ENCODE measurements around the gene LHFPL3. TPM values are rescaled to one million over a fixed set of nuclear protein-coding genes. Genes with fewer than 3 reads are reported as not detected.

The LHFPL3 gene
- total and polyA plus RNA-seq, 2 experiments from 2014 or later: 0.24 TPM; not detected in 1

GRCh38 chr7:104656467-104656866 lies 328.1 kb downstream of the LHFPL3 start:
- Histone ChIP-seq H3K27me3 (ENCODE audit: insufficient read depth) (no peaks in the 10 kb centered on the region), H3K9me2 (ENCODE audit: insufficient read depth) (peaks cover under 1% of the 10 kb centered on the region; the same call in 1 of the 2 replicates), H4K20me1 (replicated peaks; ENCODE audit: insufficient read depth) (no peaks in the 10 kb centered on the region), H3K4me2 (no peak overlapping the region), H2AFZ (no peak overlapping the region; the same call in 1 of the 2 replicates), H3K79me2 (replicated peaks; ENCODE audit: insufficient read depth) (no peaks in the 10 kb centered on the region), H3K4me3 (no peak overlapping the region), H3F3A (replicated peaks; ENCODE audit: low read depth) (no peaks in the 10 kb centered on the region), H3K27ac (ENCODE audit: low read depth) (no peak overlapping the region), H3K4me1 (ENCODE audit: insufficient read depth) (no peaks in the 10 kb centered on the region), H3K36me3 (ENCODE audit: insufficient read depth) (no peaks in the 10 kb centered on the region)
- peaks cover 3% of the 10 kb centered on the region for H3K27me3 Mint-ChIP-seq (ENCODE audit: insufficient read depth, low read depth, poor library complexity)
- H3K4me3 Mint-ChIP-seq: no peak overlapping the region
- no peak overlapping the region for H3K27ac Mint-ChIP-seq
- peaks cover 4% of the 10 kb centered on the region; the same call in 2 of the 3 replicates for H3K4me1 Mint-ChIP-seq
- H3K9me3 Mint-ChIP-seq: no peaks in the 10 kb centered on the region
- H3K36me3 Mint-ChIP-seq (ENCODE audit: low read depth): no peaks in the 10 kb centered on the region
- DNase-seq (ENCODE audit: low spot score) (no peak), ATAC-seq (no peak)
- TF ChIP-seq CREB1 (CRISPR knock-in tag; IDR thresholded peaks at IDR 0.05; ENCODE audit: low read depth): no peak
- TF ChIP-seq, protein P1, sequence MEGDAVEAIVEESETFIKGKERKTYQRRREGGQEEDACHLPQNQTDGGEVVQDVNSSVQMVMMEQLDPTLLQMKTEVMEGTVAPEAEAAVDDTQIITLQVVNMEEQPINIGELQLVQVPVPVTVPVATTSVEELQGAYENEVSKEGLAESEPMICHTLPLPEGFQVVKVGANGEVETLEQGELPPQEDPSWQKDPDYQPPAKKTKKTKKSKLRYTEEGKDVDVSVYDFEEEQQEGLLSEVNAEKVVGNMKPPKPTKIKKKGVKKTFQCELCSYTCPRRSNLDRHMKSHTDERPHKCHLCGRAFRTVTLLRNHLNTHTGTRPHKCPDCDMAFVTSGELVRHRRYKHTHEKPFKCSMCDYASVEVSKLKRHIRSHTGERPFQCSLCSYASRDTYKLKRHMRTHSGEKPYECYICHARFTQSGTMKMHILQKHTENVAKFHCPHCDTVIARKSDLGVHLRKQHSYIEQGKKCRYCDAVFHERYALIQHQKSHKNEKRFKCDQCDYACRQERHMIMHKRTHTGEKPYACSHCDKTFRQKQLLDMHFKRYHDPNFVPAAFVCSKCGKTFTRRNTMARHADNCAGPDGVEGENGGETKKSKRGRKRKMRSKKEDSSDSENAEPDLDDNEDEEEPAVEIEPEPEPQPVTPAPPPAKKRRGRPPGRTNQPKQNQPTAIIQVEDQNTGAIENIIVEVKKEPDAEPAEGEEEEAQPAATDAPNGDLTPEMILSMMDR (conservative IDR thresholded peaks at IDR 0.05; ENCODE audit: low read depth in 2 of 2): no peak
- TF ChIP-seq, protein P2, sequence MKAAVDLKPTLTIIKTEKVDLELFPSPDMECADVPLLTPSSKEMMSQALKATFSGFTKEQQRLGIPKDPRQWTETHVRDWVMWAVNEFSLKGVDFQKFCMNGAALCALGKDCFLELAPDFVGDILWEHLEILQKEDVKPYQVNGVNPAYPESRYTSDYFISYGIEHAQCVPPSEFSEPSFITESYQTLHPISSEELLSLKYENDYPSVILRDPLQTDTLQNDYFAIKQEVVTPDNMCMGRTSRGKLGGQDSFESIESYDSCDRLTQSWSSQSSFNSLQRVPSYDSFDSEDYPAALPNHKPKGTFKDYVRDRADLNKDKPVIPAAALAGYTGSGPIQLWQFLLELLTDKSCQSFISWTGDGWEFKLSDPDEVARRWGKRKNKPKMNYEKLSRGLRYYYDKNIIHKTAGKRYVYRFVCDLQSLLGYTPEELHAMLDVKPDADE (IDR thresholded peaks at IDR 0.05): no peak

DNA sequence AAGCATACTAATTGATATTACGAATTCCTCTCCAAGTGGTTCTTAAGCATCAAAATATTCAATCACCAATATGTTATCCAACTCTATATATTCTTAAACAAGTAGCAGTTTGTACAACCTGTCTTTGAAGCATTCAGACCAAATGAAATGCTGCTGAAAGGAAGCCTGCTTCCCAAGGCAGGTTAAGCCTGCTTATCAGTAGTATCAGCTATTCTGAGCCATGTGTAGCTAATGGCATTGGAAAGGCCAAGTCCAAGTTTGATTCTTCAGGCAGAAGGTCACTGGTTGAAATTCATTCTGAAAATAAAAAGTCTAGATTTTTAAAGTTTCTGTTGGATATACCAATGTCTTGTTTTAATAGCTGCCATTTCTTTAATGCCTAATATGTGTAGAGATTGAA lies 328.7 kb downstream of the LHFPL3 start:
- H4K20me1 ChIP-seq (replicated peaks; ENCODE audit: insufficient read depth): no peaks in the 10 kb centered on the region
- peaks cover 4% of the 10 kb centered on the region; the same call in 1 of the 2 replicates for H3K9me2 ChIP-seq (ENCODE audit: insufficient read depth)
- Mint-ChIP-seq H3K36me3 (ENCODE audit: low read depth) (no peaks in the 10 kb centered on the region), H3K27ac (no peak overlapping the region), H3K4me1 (peaks cover 4% of the 10 kb centered on the region; the same call in 1 of the 3 replicates), H3K9me3 (no peaks in the 10 kb centered on the region), H3K27me3 (ENCODE audit: insufficient read depth, low read depth, poor library complexity) (peaks cover 3% of the 10 kb centered on the region), H3K4me3 (no peak overlapping the region)
- no peaks in the 10 kb centered on the region for H3K4me1 ChIP-seq (ENCODE audit: insufficient read depth)
- ATAC-seq: no peak
- H3K36me3 ChIP-seq (ENCODE audit: insufficient read depth): no peaks in the 10 kb centered on the region
- no peak overlapping the region for H3K27ac ChIP-seq (ENCODE audit: low read depth)
- no peak for DNase-seq (ENCODE audit: low spot score)
- H3K79me2 ChIP-seq (replicated peaks; ENCODE audit: insufficient read depth): no peaks in the 10 kb centered on the region
- H3K4me2 ChIP-seq: no peak overlapping the region
- no peak overlapping the region for H2AFZ ChIP-seq
- H3K27me3 ChIP-seq (ENCODE audit: insufficient read depth): no peaks in the 10 kb centered on the region
- H3F3A ChIP-seq (replicated peaks; ENCODE audit: low read depth): no peaks in the 10 kb centered on the region
- H3K4me3 ChIP-seq: no peak overlapping the region
- no peak for TF ChIP-seq EZH2 (IDR thresholded peaks at IDR 0.05; ENCODE audit: low read depth, unreplicated experiment)
- TF ChIP-seq REST (IDR thresholded peaks at IDR 0.05; ENCODE audit: unreplicated experiment): no peak
- no peak for TF ChIP-seq CREB1 (CRISPR knock-in tag; IDR thresholded peaks at IDR 0.05; ENCODE audit: low read depth)
- TF ChIP-seq, protein P1 (conservative IDR thresholded peaks at IDR 0.05; ENCODE audit: low read depth in 2 of 2): no peak
- no peak for TF ChIP-seq JUNB (IDR thresholded peaks at IDR 0.05; ENCODE audit: unreplicated experiment)
- TF ChIP-seq EZH2phosphoT487 (IDR thresholded peaks at IDR 0.05; ENCODE audit: unreplicated experiment): no peak
- TF ChIP-seq STAT1 (IDR thresholded peaks at IDR 0.05; ENCODE audit: unreplicated experiment): no peak
- no peak for TF ChIP-seq POLR2AphosphoS5 (IDR thresholded peaks at IDR 0.05; ENCODE audit: low read depth)
